HG03159 (cell line): Measurements from ENCODE around the gene HELQ.
"Not testable (repeated sequence)": the region's sequence is repeated elsewhere in the genome, so short reads cannot be mapped to it uniquely, and the experiment has no call there.

Experiments
- ATAC-seq: cut with Tn5 transposase; IDR thresholded peaks from one replicate; pipeline ENCODE4 v1.9.1; 2021; ENCODE audit warnings: mild to moderate bottlenecking, moderate library complexity; ENCODE audit not compliant: unreplicated experiment

HELQ gene

GRCh38 chr4:83436680-83437079, 18.9 kb downstream of the HELQ start:
- no peak for ATAC-seq

- ATAC-seq: no peak
These were observed 24.4 kb downstream of the HELQ start for GRCh38 chr4:83431200-83431599.

GRCh38 chr4:83418211-83418610, 37.4 kb downstream of the HELQ start:
- ATAC-seq: no peak

GRCh38 chr4:83417566-83417965, 38.1 kb downstream of the HELQ start:
- ATAC-seq: no peak

- no peak for ATAC-seq
These were observed 41.9 kb downstream of the HELQ start for GRCh38 chr4:83413676-83414075.

GRCh38 chr4:83408908-83409307, 46.7 kb downstream of the HELQ start:
- no peak for ATAC-seq

GRCh38 chr4:83405844-83406816, 49.5 kb downstream of the HELQ start:
- no peak for ATAC-seq

- not testable (repeated sequence) for ATAC-seq
These were observed 57.5 kb downstream of the HELQ start for GRCh38 chr4:83398158-83398557.

GRCh38 chr4:83393908-83394307, 61.7 kb downstream of the HELQ start:
- no peak for ATAC-seq

- ATAC-seq: no peak
These were observed 63.1 kb downstream of the HELQ start for GRCh38 chr4:83392562-83392961.

- ATAC-seq: no peak
These were observed 64.7 kb downstream of the HELQ start for GRCh38 chr4:83390944-83391343.

GRCh38 chr4:83389756-83390505, 65.7 kb downstream of the HELQ start:
- no peak for ATAC-seq

- no peak for ATAC-seq
These were observed 66.4 kb downstream of the HELQ start for GRCh38 chr4:83389037-83389720.

GRCh38 chr4:83388313-83388676, 67.3 kb downstream of the HELQ start:
- ATAC-seq: no peak

GRCh38 chr4:83387476-83388312, 67.9 kb downstream of the HELQ start:
- ATAC-seq: no peak

- ATAC-seq: no peak
These were observed 68.6 kb downstream of the HELQ start for GRCh38 chr4:83387012-83387411.

GRCh38 chr4:83382850-83383249, 72.8 kb downstream of the HELQ start:
- no peak for ATAC-seq

- no peak for ATAC-seq
These were observed 74.5 kb downstream of the HELQ start for GRCh38 chr4:83381173-83381572.

- no peak for ATAC-seq
These were observed 77.2 kb downstream of the HELQ start for GRCh38 chr4:83378419-83378818.

- ATAC-seq: no peak
These were observed 82.7 kb downstream of the HELQ start for GRCh38 chr4:83372931-83373330.

GRCh38 chr4:83371936-83372335, 83.7 kb downstream of the HELQ start:
- no peak for ATAC-seq
